Measurements from ENCODE around the gene RIPOR3.

The RIPOR3 gene

DNA sequence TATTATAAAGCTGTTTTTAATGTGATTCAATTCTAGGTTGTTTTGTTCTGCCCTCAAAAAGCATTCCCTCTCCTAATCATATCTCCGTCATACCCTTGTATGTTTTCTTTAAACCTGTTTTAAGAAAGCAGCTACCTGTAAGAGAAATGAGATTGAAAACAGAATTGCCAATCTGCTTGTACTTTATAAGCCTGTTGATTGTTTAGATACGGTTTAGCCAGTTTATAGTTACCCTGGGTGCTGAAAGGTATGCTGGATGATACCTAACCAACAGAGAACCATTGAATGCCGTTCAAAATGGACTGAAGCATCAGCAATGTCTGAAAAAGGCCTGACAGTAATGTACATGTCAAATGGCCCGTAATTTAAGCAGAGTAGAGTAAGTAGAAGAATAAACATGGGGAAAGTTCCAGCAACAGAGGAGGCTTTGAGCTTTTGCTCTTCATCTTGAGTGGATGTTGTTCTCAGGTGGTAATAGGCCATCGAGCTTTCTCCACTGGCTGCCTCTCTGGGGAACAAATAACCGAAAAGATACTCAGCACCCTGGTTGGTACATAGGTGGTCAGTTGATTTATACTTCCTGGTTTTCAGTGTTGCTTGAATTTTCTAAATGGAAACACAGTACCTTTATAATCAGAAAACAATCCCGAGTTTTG is 153.7 kb downstream of the RIPOR3 start:
- TF ChIP-seq, protein P1, sequence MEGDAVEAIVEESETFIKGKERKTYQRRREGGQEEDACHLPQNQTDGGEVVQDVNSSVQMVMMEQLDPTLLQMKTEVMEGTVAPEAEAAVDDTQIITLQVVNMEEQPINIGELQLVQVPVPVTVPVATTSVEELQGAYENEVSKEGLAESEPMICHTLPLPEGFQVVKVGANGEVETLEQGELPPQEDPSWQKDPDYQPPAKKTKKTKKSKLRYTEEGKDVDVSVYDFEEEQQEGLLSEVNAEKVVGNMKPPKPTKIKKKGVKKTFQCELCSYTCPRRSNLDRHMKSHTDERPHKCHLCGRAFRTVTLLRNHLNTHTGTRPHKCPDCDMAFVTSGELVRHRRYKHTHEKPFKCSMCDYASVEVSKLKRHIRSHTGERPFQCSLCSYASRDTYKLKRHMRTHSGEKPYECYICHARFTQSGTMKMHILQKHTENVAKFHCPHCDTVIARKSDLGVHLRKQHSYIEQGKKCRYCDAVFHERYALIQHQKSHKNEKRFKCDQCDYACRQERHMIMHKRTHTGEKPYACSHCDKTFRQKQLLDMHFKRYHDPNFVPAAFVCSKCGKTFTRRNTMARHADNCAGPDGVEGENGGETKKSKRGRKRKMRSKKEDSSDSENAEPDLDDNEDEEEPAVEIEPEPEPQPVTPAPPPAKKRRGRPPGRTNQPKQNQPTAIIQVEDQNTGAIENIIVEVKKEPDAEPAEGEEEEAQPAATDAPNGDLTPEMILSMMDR (IDR thresholded peaks at IDR 0.05) = no peak
- Histone ChIP-seq H3K27ac (no peak overlapping the region), H3K4me3 (no peak overlapping the region)
- no peak for DNase-seq (ENCODE audit: low spot score)

DNA sequence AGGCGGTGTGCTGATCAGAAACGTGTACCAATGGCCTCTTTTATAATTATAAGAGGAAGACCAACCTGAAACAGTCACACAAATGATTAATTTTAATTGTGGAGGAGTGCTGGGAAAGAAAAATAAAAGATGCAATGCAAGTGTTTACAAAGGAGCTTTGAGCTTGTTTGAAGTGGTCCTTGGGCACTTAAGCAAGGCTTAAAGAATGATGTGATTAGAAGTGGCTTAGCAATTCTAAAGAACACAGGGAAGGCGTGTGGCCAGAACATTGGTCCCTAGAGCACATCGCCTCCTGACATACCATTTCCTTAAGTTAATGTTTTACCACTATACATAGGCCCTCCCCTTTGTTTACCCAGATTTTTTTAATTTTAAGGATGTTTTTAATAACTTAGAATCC is 155.0 kb downstream of the RIPOR3 start:
- no peak for DNase-seq (ENCODE audit: low spot score)
- Histone ChIP-seq H3K4me3 (no peak overlapping the region), H3K27ac (no peak overlapping the region)
- TF ChIP-seq, protein P1 (IDR thresholded peaks at IDR 0.05) = no peak

All from coronary artery (tissue), 2 donors.